ENCODE results near the gene SIK2.

The SIK2 gene

GRCh38 chr11:111739299-111739698 is 137.1 kb downstream of the SIK2 start:
- Mint-ChIP-seq H3K36me3 (ENCODE audit: low read depth) (peaks cover 38% of the 10 kb centered on the region), H3K27ac (no peak overlapping the region), H3K27me3 (ENCODE audit: low read depth, poor library complexity) (no peaks in the 10 kb centered on the region), H3K9me3 (no peaks in the 10 kb centered on the region), H3K4me3 (no peak overlapping the region), H3K4me1 (peaks cover 40% of the 10 kb centered on the region)
- no peak for TF ChIP-seq CTCF (IDR thresholded peaks at IDR 0.05)
- DNase-seq = no peak

- no peak for DNase-seq
- Mint-ChIP-seq H3K27me3 (ENCODE audit: low read depth, poor library complexity) (no peaks in the 10 kb centered on the region), H3K27ac (no peak overlapping the region), H3K36me3 (ENCODE audit: low read depth) (peaks cover 56% of the 10 kb centered on the region), H3K9me3 (no peaks in the 10 kb centered on the region), H3K4me3 (no peak overlapping the region), H3K4me1 (peaks cover 16% of the 10 kb centered on the region)
- no peak for TF ChIP-seq CTCF (IDR thresholded peaks at IDR 0.05)
Measured at GRCh38 chr11:111741751-111742150, 139.5 kb downstream of the SIK2 start.

- Mint-ChIP-seq H3K4me1 (no peaks in the 10 kb centered on the region), H3K27me3 (ENCODE audit: low read depth, poor library complexity) (no peaks in the 10 kb centered on the region), H3K9me3 (no peaks in the 10 kb centered on the region), H3K27ac (peak overlapping the region; percentile 10), H3K36me3 (ENCODE audit: low read depth) (peaks cover 71% of the 10 kb centered on the region), H3K4me3 (no peak overlapping the region)
- no peak for DNase-seq
- no peak for TF ChIP-seq CTCF (IDR thresholded peaks at IDR 0.05)
Measured at GRCh38 chr11:111743700-111744099, 141.5 kb downstream of the SIK2 start.

GRCh38 chr11:111745719-111746504 is 143.7 kb downstream of the SIK2 start:
- Mint-ChIP-seq H3K4me1 (no peaks in the 10 kb centered on the region), H3K36me3 (ENCODE audit: low read depth) (peaks cover 70% of the 10 kb centered on the region), H3K9me3 (no peaks in the 10 kb centered on the region), H3K27ac (no peak overlapping the region), H3K4me3 (no peak overlapping the region), H3K27me3 (ENCODE audit: low read depth, poor library complexity) (no peaks in the 10 kb centered on the region)
- no peak for DNase-seq
- no peak for TF ChIP-seq CTCF (IDR thresholded peaks at IDR 0.05)

GRCh38 chr11:111748035-111748804 is 146.0 kb downstream of the SIK2 start:
- no peak for DNase-seq
- Mint-ChIP-seq H3K27ac (no peak overlapping the region), H3K9me3 (no peaks in the 10 kb centered on the region), H3K36me3 (ENCODE audit: low read depth) (peaks cover 71% of the 10 kb centered on the region), H3K27me3 (ENCODE audit: low read depth, poor library complexity) (no peaks in the 10 kb centered on the region), H3K4me1 (no peaks in the 10 kb centered on the region), H3K4me3 (no peak overlapping the region)
- TF ChIP-seq CTCF (IDR thresholded peaks at IDR 0.05) = no peak
